ENCODE measurements around the gene TPP1. TPM values are rescaled to one million over a fixed set of nuclear protein-coding genes. Genes with fewer than 3 reads are reported as not detected.
A peak's percentile ranks its signal among the peaks of the same experiment; 100 is the strongest.

TPP1 gene
- total and polyA plus RNA-seq, 2 of the 13 experiments (the other 11 are each of a cell fraction or from before 2014, with no cell fraction given): 13.9 to 74.6 TPM

DNA sequence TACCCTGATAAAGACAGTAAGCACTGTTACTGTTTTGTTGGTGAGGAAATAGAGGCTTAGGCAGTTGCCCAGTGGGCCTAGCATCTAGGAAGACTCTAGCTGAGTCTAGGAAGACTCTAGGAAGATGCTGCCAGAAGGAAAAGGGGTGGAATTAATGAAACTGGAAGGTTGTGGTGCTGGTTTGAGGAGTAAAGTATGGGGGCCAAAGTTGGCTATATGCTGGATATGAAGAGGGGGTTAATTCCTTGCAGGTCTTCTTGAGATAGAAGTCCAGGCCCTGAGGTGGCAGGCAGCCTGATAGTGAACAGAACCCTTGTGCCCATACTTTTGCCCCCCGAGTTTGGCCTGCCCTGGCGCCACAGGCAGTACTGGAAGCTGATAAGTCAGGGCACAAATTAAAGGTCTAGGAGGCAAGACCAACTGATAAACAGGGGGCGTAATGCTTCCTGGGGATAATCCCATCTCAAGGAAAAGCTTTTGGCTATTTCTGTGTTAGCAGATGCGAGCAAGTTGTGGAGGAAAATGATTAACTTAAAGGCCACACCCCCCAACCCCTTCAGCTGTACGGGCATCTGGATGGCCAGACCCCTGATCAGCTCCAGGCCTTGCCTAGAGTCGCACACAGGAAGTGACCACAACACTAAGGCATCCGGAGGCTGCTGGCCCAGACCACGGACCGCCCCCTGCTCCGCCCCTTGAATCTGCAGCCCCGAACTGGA, 12.6 kb downstream of the TPP1 start (continued):
- TF ChIP-seq, protein P1, sequence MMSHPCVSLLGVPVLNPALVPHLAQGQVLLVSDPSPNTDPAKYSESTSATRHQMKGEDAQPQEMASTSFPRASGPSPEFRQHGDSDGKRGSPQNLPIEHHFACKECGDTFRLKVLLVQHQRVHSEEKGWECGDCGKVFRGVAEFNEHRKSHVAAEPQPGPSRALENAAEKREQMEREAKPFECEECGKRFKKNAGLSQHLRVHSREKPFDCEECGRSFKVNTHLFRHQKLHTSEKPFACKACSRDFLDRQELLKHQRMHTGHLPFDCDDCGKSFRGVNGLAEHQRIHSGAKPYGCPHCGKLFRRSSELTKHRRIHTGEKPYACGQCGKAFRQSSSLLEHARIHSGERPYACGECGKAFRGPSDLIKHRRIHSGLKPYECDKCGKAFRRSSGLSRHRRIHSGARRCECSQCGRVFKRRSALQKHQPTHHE (CRISPR knock-in tag; IDR thresholded peaks at IDR 0.05; ENCODE audit: borderline replicate concordance): no peak
- TF ChIP-seq RXRB (CRISPR knock-in tag; IDR thresholded peaks at IDR 0.05; ENCODE audit: borderline replicate concordance) (0 out of 2 replicates have a peak, but pooled peaks have one; percentile 11), YEATS2 (CRISPR knock-in tag; IDR thresholded peaks at IDR 0.05; ENCODE audit: borderline replicate concordance) (peak; percentile 62; the same call in 1 of the 2 replicates), ONECUT2 (CRISPR knock-in tag; IDR thresholded peaks at IDR 0.05) (no peak), NFYB (CRISPR knock-in tag; IDR thresholded peaks at IDR 0.05) (peak; percentile 8; the same call in 1 of the 2 replicates), CCAR2 (optimal IDR thresholded peaks at IDR 0.05; ENCODE audit: low read depth, low read length) (no peak), ZNF605 (CRISPR knock-in tag; IDR thresholded peaks at IDR 0.05) (peak; percentile 48; the same call in 1 of the 2 replicates), KLF16 (CRISPR knock-in tag; IDR thresholded peaks at IDR 0.05) (peak in 1 of 2 experiments; percentile 16; a peak in 1 of 4 replicates), JUN (CRISPR knock-in tag; IDR thresholded peaks at IDR 0.05) (peak; percentile 97), ZNF501 (CRISPR knock-in tag; IDR thresholded peaks at IDR 0.05) (0 out of 2 replicates have a peak, but pooled peaks have one; percentile 39), ZNF878 (CRISPR knock-in tag; IDR thresholded peaks at IDR 0.05) (no peak), ZFY (CRISPR knock-in tag; IDR thresholded peaks at IDR 0.05) (peak; percentile 61), ZNF619 (CRISPR knock-in tag; IDR thresholded peaks at IDR 0.05) (no peak), HMG20A (CRISPR knock-in tag; IDR thresholded peaks at IDR 0.05; ENCODE audit: borderline replicate concordance) (peak; percentile 31; the same call in 1 of the 2 replicates), DNMT3B (CRISPR knock-in tag; conservative IDR thresholded peaks at IDR 0.05) (no peak), ZFX (CRISPR knock-in tag; IDR thresholded peaks at IDR 0.05; ENCODE audit: low read depth) (peak; percentile 77), SP4 (CRISPR knock-in tag; IDR thresholded peaks at IDR 0.05) (peak; percentile 49; the same call in 1 of the 2 replicates), ELF3 (CRISPR knock-in tag; IDR thresholded peaks at IDR 0.05) (peak; percentile 40; the same call in 1 of the 2 replicates), POLR2A (IDR thresholded peaks at IDR 0.05; ENCODE audit: insufficient read depth in 1 of 2, low read depth in 2 of 2, low read length in 2 of 2) (peak in 1 of 2 experiments; percentile 26; a peak in 1 of 4 replicates), TEAD2 (CRISPR knock-in tag; IDR thresholded peaks at IDR 0.05) (no peak)
- TF ChIP-seq, protein P2, sequence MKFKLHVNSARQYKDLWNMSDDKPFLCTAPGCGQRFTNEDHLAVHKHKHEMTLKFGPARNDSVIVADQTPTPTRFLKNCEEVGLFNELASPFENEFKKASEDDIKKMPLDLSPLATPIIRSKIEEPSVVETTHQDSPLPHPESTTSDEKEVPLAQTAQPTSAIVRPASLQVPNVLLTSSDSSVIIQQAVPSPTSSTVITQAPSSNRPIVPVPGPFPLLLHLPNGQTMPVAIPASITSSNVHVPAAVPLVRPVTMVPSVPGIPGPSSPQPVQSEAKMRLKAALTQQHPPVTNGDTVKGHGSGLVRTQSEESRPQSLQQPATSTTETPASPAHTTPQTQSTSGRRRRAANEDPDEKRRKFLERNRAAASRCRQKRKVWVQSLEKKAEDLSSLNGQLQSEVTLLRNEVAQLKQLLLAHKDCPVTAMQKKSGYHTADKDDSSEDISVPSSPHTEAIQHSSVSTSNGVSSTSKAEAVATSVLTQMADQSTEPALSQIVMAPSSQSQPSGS (CRISPR knock-in tag; IDR thresholded peaks at IDR 0.05): peak; percentile 98
- TF ChIP-seq, protein P3, sequence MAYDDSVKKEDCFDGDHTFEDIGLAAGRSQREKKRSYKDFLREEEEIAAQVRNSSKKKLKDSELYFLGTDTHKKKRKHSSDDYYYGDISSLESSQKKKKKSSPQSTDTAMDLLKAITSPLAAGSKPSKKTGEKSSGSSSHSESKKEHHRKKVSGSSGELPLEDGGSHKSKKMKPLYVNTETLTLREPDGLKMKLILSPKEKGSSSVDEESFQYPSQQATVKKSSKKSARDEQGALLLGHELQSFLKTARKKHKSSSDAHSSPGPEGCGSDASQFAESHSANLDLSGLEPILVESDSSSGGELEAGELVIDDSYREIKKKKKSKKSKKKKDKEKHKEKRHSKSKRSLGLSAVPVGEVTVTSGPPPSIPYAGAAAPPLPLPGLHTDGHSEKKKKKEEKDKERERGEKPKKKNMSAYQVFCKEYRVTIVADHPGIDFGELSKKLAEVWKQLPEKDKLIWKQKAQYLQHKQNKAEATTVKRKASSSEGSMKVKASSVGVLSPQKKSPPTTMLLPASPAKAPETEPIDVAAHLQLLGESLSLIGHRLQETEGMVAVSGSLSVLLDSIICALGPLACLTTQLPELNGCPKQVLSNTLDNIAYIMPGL (CRISPR knock-in tag; IDR thresholded peaks at IDR 0.05; ENCODE audit: borderline replicate concordance in 1 of 2, low read depth in 1 of 2): 0 out of 4 replicates have a peak, but pooled peaks have one; percentile 21 to 33
- TF ChIP-seq, protein P4, sequence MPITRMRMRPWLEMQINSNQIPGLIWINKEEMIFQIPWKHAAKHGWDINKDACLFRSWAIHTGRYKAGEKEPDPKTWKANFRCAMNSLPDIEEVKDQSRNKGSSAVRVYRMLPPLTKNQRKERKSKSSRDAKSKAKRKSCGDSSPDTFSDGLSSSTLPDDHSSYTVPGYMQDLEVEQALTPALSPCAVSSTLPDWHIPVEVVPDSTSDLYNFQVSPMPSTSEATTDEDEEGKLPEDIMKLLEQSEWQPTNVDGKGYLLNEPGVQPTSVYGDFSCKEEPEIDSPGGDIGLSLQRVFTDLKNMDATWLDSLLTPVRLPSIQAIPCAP (CRISPR knock-in tag; IDR thresholded peaks at IDR 0.05; ENCODE audit: low read depth): no peak
- TF ChIP-seq, protein P5, sequence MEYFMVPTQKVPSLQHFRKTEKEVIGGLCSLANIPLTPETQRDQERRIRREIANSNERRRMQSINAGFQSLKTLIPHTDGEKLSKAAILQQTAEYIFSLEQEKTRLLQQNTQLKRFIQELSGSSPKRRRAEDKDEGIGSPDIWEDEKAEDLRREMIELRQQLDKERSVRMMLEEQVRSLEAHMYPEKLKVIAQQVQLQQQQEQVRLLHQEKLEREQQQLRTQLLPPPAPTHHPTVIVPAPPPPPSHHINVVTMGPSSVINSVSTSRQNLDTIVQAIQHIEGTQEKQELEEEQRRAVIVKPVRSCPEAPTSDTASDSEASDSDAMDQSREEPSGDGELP (IDR thresholded peaks at IDR 0.05; ENCODE audit: borderline replicate concordance, low read depth): peak; percentile 89

All from HepG2 (cell line).